Neural crest cell (in vitro differentiated cells): ENCODE data around the gene NDE1. TPM values are rescaled to one million over a fixed set of nuclear protein-coding genes. Genes with fewer than 3 reads are reported as not detected.
"Not testable (repeated sequence)": the region's sequence is repeated elsewhere in the genome, so short reads cannot be mapped to it uniquely, and the experiment has no call there.

Experiments used
- DNase-seq: peaks from one replicate; pipeline ENCODE4 v3.0.0; 2021; ENCODE audit warnings: low read depth, mixed read lengths, low spot score
- H3K27ac Mint-ChIP-seq: one replicate; pipeline ENCODE4 v1.8.0; 2021; ENCODE audit warnings: mild to moderate bottlenecking, mixed read lengths; ENCODE audit not compliant: unreplicated experiment
- H3K27me3 Mint-ChIP-seq: 2 replicates; pipeline ENCODE4 v1.8.0; 2021; ENCODE audit warnings: low read depth, mild to moderate bottlenecking, mixed read lengths
- H3K36me3 Mint-ChIP-seq: 2 replicates; pipeline ENCODE4 v1.8.0; 2021; ENCODE audit warnings: low read depth, mild to moderate bottlenecking, mixed read lengths
- H3K4me1 Mint-ChIP-seq: 2 replicates; pipeline ENCODE4 v1.8.0; 2021; ENCODE audit warnings: mixed read lengths
- H3K4me3 Mint-ChIP-seq: one replicate; pipeline ENCODE4 v1.8.0; 2021; ENCODE audit warnings: mild to moderate bottlenecking, mixed read lengths
- H3K9me3 Mint-ChIP-seq: 2 replicates; pipeline ENCODE4 v1.8.0; 2021; ENCODE audit warnings: mixed read lengths
- total RNA-seq: library from RNA; stranded (reverse); gene quantifications from 2 replicates; pipeline ENCODE4 v1.2.1, GENCODE V29; 2021
- TF ChIP-seq, protein P1 (sequence below): fragments of 200-600 bp; sonication (generic); conservative IDR thresholded peaks from 2 replicates; pipeline ENCODE4 v1.5.0; 2021; ENCODE audit warnings: antibody characterized with exemption, mild to moderate bottlenecking

NDE1 gene
- total RNA-seq, 1 donor from 2014 or later = 72.2 TPM

- H3K27ac Mint-ChIP-seq = no peak overlapping the region
- H3K9me3 Mint-ChIP-seq = no peaks in the 10 kb centered on the region
- H3K36me3 Mint-ChIP-seq = no peaks in the 10 kb centered on the region
- H3K4me1 Mint-ChIP-seq = peaks cover 20% of the 10 kb centered on the region
- TF ChIP-seq, protein P1, sequence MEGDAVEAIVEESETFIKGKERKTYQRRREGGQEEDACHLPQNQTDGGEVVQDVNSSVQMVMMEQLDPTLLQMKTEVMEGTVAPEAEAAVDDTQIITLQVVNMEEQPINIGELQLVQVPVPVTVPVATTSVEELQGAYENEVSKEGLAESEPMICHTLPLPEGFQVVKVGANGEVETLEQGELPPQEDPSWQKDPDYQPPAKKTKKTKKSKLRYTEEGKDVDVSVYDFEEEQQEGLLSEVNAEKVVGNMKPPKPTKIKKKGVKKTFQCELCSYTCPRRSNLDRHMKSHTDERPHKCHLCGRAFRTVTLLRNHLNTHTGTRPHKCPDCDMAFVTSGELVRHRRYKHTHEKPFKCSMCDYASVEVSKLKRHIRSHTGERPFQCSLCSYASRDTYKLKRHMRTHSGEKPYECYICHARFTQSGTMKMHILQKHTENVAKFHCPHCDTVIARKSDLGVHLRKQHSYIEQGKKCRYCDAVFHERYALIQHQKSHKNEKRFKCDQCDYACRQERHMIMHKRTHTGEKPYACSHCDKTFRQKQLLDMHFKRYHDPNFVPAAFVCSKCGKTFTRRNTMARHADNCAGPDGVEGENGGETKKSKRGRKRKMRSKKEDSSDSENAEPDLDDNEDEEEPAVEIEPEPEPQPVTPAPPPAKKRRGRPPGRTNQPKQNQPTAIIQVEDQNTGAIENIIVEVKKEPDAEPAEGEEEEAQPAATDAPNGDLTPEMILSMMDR = no peak
- H3K27me3 Mint-ChIP-seq = no peaks in the 10 kb centered on the region
- DNase-seq = no peak
- peak overlapping the region; percentile 92 for H3K4me3 Mint-ChIP-seq
Measured at GRCh38 chr16:15644267-15644961, 5.6 kb upstream of the NDE1 start.

- not testable (repeated sequence) for H3K27ac Mint-ChIP-seq
Measured at GRCh38 chr16:15644962-15645465, 5.0 kb upstream of the NDE1 start.

DNA sequence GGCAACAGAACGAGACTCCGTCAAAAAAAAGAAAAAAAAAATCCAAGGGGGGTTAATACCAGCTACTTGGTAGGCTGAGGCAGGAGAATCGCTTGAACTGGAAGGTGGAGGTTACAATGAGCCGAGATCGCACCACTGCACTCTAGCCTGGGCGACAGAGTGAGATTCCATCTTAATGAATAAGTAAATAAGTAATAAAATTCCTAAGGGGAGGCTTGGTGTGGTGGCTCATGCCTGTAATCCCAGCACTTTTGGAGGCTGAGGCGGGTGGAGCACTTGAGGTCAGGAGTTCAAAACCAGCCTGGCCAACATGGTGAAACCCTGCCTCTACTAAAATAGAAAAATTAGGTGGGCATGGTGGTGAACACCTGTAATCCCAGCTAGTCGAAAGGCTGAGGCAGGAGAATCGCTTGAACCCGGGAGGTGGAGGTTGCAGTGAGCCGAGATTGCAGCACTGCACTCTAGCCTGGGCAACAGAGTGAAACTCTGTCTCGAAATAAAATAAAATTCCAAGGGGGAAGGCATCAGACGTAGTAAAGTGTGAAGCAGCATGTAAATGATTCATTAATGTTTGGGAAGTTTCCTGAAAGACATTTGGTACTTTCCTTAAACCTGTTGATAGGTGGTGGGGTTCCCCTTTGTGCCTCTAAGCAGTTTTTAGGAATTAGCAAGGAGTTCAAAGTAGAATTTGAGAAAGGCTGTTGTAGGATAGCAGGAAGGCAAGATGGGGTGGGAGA, 3.3 kb upstream of the NDE1 start:
- Mint-ChIP-seq H3K27ac (peak overlapping the region; percentile 20), H3K4me3 (peak overlapping the region; percentile 57), H3K4me1 (peaks cover 27% of the 10 kb centered on the region)
- not testable (repeated sequence) for DNase-seq, H3K36me3 Mint-ChIP-seq, H3K9me3 Mint-ChIP-seq, H3K27me3 Mint-ChIP-seq

More at GRCh38 chr16:15644962-15645465, 5.0 kb upstream of the NDE1 start:
- Mint-ChIP-seq H3K4me1 (peaks cover 24% of the 10 kb centered on the region), H3K4me3 (peak overlapping the region; percentile 92)
- H3K27me3 Mint-ChIP-seq, DNase-seq, H3K36me3 Mint-ChIP-seq, H3K9me3 Mint-ChIP-seq: not testable (repeated sequence)

DNA sequence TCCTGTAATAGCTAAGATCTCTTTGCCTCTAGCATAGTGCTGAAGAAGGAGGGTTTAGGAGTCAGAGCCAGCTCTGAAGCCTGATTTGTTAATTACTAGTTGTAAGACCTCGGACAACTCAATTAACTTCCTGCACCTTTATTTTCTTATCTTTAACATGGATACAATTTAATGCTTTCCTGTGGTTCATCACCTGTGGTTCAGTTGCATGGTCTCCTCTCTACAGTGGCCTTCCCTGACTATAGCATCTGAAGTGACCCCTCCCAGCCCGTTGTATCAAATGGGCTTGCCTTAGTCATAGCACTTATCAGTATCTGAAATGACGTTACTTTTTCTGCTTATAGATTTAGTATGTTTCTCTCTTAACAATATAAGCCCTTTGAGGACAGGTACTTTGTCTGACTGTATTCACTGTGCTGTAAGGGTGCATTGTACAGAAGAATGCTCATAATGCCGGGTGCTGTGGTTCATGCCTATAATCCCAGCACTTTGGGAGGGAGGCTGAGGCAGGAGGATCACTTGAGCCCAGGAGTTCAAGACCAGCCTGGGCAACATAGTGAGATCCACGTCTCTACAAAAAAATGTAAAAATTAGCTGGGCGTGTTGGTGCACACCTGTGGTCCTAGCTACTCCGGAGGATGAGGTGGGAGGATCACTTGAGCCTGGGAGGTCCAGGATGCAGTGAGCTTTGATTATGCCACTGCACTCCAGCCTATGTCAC, 2.6 kb upstream of the NDE1 start:
- Mint-ChIP-seq H3K9me3 (no peaks in the 10 kb centered on the region), H3K27ac (peak overlapping the region; percentile 20), H3K4me1 (peaks cover 21% of the 10 kb centered on the region), H3K27me3 (no peaks in the 10 kb centered on the region), H3K36me3 (no peaks in the 10 kb centered on the region), H3K4me3 (peak overlapping the region; percentile 57)
- TF ChIP-seq, protein P1 = no peak
- DNase-seq = no peak

DNA sequence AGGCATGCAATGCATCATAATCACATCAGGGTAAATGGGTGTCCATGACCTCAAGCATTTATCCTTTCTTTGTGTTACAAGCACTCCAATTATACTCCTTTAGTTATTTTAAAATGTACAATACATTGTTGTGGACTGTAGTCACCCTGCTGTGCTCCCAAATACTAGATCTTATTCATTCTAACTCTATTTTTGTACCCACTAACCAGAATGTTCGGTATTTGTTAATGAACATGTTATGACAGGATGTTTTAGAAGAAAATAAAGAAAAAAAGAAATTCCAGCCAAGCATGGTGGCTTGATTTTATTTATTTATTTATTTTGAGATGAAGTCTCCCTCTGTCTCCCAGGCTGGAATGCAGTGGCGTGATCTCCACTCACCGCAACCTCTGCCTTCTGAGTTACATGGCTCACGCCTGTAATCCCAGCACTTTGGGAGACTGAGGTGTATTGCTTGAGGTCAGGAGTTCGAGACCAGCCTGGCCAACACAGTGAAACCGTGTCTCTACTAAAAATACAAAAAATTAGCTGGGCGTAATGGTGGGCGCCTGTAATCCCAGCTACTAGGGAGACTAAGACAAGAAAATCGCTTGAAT, 1.8 kb upstream of the NDE1 start:
- Mint-ChIP-seq H3K4me3 (no peak overlapping the region), H3K36me3 (no peaks in the 10 kb centered on the region), H3K27me3 (no peaks in the 10 kb centered on the region), H3K9me3 (no peaks in the 10 kb centered on the region), H3K4me1 (peaks cover 26% of the 10 kb centered on the region), H3K27ac (no peak overlapping the region)
- DNase-seq = no peak
- TF ChIP-seq, protein P1 = no peak

- peaks cover 22% of the 10 kb centered on the region for H3K4me1 Mint-ChIP-seq
- H3K36me3 Mint-ChIP-seq, H3K27me3 Mint-ChIP-seq, H3K27ac Mint-ChIP-seq, DNase-seq, H3K9me3 Mint-ChIP-seq: not testable (repeated sequence)
- H3K4me3 Mint-ChIP-seq = peak overlapping the region; percentile 87
Measured at GRCh38 chr16:15649311-15649710, 734 bp upstream of the NDE1 start.
